Measurements from ENCODE around the gene N4BP2L1. TPM values are rescaled to one million over a fixed set of nuclear protein-coding genes. Genes with fewer than 3 reads are reported as not detected.

Gene N4BP2L1
- 10 to 100 TPM; 18.2 to 32.2 TPM for total RNA-seq
- 10 to 100 TPM; 13.3 to 33.7 TPM for polyA plus RNA-seq
- long read RNA-seq, donor 1, transcript N4BP2L1-204 (5 exons, 2,994 nt): minor isoform, 26 of 80 reads
- long read RNA-seq, donor 1, transcript N4BP2L1-202 (5 exons, 3,046 nt): major isoform, 33 of 80 reads
- long read RNA-seq, donor 1, transcript N4BP2L1-207 (2 exons, 1,423 nt): minor isoform, 6 of 80 reads
- long read RNA-seq, donor 1, partial matches to known transcripts: 0 of 80 reads
- long read RNA-seq, donor 1, other reads (novel, unspliced or antisense): 11 of 80 reads
- long read RNA-seq, donor 2, transcript N4BP2L1-202 (5 exons, 3,046 nt): major isoform, 5 of 23 reads
- long read RNA-seq, donor 2, partial matches to known transcripts: 1 of 23 reads
- long read RNA-seq, donor 2, other reads (novel, unspliced or antisense): 11 of 23 reads

GRCh38 chr13:32427852-32428580, at the start of gene N4BP2L1:
N4BP2L1 (minus strand) TSS chr13:32428130; CDS start chr13:32428082, 48 bp downstream.
- Histone ChIP-seq H3K9me3 (ENCODE audit: control insufficient read depth, low read length) (no peaks in the 10 kb centered on the region), H3K4me3 (ENCODE audit: low read length in 2 of 2) (peak within 1 kb of the TSS; percentile 48 to 98), H3K27ac (ENCODE audit: low read depth in 1 of 2, low read length in 2 of 2) (peak within 1 kb of the TSS; percentile 46 to 58), H3K27me3 (ENCODE audit: control insufficient read depth in 1 of 2, insufficient read depth in 2 of 2, low read length in 1 of 2) (no peaks in the 10 kb centered on the region), H3K4me1 (ENCODE audit: control insufficient read depth in 1 of 2, insufficient read depth in 2 of 2, low read length in 2 of 2) (no peaks in the 10 kb centered on the region), H3K36me3 (ENCODE audit: control insufficient read depth in 1 of 2, insufficient read depth in 2 of 2, low read length in 1 of 2) (no peaks in the 10 kb centered on the region)
- ATAC-seq (ENCODE audit: low FRiP score): peak; percentile 92
- intact Hi-C loops (cut with DNase I): loop anchor here in 1 of 2 donors (5.0 kb wide), 1 partner anchor 106 kb away; no protein-coding TSS in a partner anchor
- peak; percentile 87 to 91 for DNase-seq
- 0 to 1% methylated on average over 38 to 40 of the region's 40 CpGs for WGBS, 2 donors

GRCh38 chr13:32476892-32477291, 49.0 kb upstream of the N4BP2L1 start:
- 80 to 84% methylated on average over 5 of the region's 5 CpGs for WGBS, 2 donors
- no peak overlapping the region for H3K4me3 ChIP-seq (ENCODE audit: low read length in 2 of 2)
- no peaks in the 10 kb centered on the region for H3K27me3 ChIP-seq (ENCODE audit: control insufficient read depth in 1 of 2, insufficient read depth in 2 of 2, low read length in 1 of 2)
- H3K36me3 ChIP-seq (ENCODE audit: control insufficient read depth in 1 of 2, insufficient read depth in 2 of 2, low read length in 1 of 2): peaks cover 2 to 6% of the 10 kb centered on the region in 2 donors
- H3K4me1 ChIP-seq (ENCODE audit: control insufficient read depth in 1 of 2, insufficient read depth in 2 of 2, low read length in 2 of 2): no peaks in the 10 kb centered on the region
- intact Hi-C loops (cut with DNase I): no loop called here
- no peak overlapping the region for H3K27ac ChIP-seq (ENCODE audit: low read depth in 1 of 2, low read length in 2 of 2)
- peaks cover 1% of the 10 kb centered on the region for H3K9me3 ChIP-seq (ENCODE audit: control insufficient read depth, low read length)
- ATAC-seq (ENCODE audit: low FRiP score) (no peak), DNase-seq (no peak)

GRCh38 chr13:32476021-32476731, 48.2 kb upstream of the N4BP2L1 start:
- Histone ChIP-seq H3K4me1 (ENCODE audit: control insufficient read depth in 1 of 2, insufficient read depth in 2 of 2, low read length in 2 of 2) (no peaks in the 10 kb centered on the region), H3K27me3 (ENCODE audit: control insufficient read depth in 1 of 2, insufficient read depth in 2 of 2, low read length in 1 of 2) (no peaks in the 10 kb centered on the region), H3K4me3 (ENCODE audit: low read length in 2 of 2) (no peak overlapping the region), H3K27ac (ENCODE audit: low read depth in 1 of 2, low read length in 2 of 2) (no peak overlapping the region), H3K9me3 (ENCODE audit: control insufficient read depth, low read length) (peaks cover 1% of the 10 kb centered on the region), H3K36me3 (ENCODE audit: control insufficient read depth in 1 of 2, insufficient read depth in 2 of 2, low read length in 1 of 2) (peaks cover 2 to 6% of the 10 kb centered on the region in 2 donors)
- WGBS, 2 donors: 40 to 52% methylated on average over 2 of the region's 2 CpGs
- ATAC-seq (ENCODE audit: low FRiP score) (no peak), DNase-seq (no peak)
- intact Hi-C loops (cut with DNase I): no loop called here

GRCh38 chr13:32474999-32475792, 47.3 kb upstream of the N4BP2L1 start:
- ATAC-seq (ENCODE audit: low FRiP score) (no peak), DNase-seq (no peak)
- WGBS, 2 donors: 80 to 81% methylated on average over 10 of the region's 10 CpGs
- intact Hi-C loops (cut with DNase I): no loop called here
- Histone ChIP-seq H3K9me3 (ENCODE audit: control insufficient read depth, low read length) (peaks cover 1% of the 10 kb centered on the region), H3K36me3 (ENCODE audit: control insufficient read depth in 1 of 2, insufficient read depth in 2 of 2, low read length in 1 of 2) (peaks cover 2 to 6% of the 10 kb centered on the region in 2 donors), H3K27ac (ENCODE audit: low read depth in 1 of 2, low read length in 2 of 2) (no peak overlapping the region), H3K4me1 (ENCODE audit: control insufficient read depth in 1 of 2, insufficient read depth in 2 of 2, low read length in 2 of 2) (no peaks in the 10 kb centered on the region), H3K4me3 (ENCODE audit: low read length in 2 of 2) (no peak overlapping the region), H3K27me3 (ENCODE audit: control insufficient read depth in 1 of 2, insufficient read depth in 2 of 2, low read length in 1 of 2) (no peaks in the 10 kb centered on the region)

- intact Hi-C loops (cut with DNase I): no loop called here
- no peaks in the 10 kb centered on the region for H3K27me3 ChIP-seq (ENCODE audit: control insufficient read depth in 1 of 2, insufficient read depth in 2 of 2, low read length in 1 of 2)
- no peak for DNase-seq
- WGBS, 2 donors: 91 to 95% methylated on average over 1 of the region's 1 CpG
- no peak overlapping the region for H3K27ac ChIP-seq (ENCODE audit: low read depth in 1 of 2, low read length in 2 of 2)
- no peak for ATAC-seq (ENCODE audit: low FRiP score)
- no peaks in the 10 kb centered on the region for H3K4me1 ChIP-seq (ENCODE audit: control insufficient read depth in 1 of 2, insufficient read depth in 2 of 2, low read length in 2 of 2)
- peaks cover 1% of the 10 kb centered on the region for H3K9me3 ChIP-seq (ENCODE audit: control insufficient read depth, low read length)
- peaks cover 3 to 6% of the 10 kb centered on the region in 2 donors for H3K36me3 ChIP-seq (ENCODE audit: control insufficient read depth in 1 of 2, insufficient read depth in 2 of 2, low read length in 1 of 2)
- no peak overlapping the region for H3K4me3 ChIP-seq (ENCODE audit: low read length in 2 of 2)
Observed at GRCh38 chr13:32473650-32474049, 45.7 kb upstream of the N4BP2L1 start.

GRCh38 chr13:32472194-32472621, 44.3 kb upstream of the N4BP2L1 start:
- Histone ChIP-seq H3K27me3 (ENCODE audit: control insufficient read depth in 1 of 2, insufficient read depth in 2 of 2, low read length in 1 of 2) (no peaks in the 10 kb centered on the region), H3K36me3 (ENCODE audit: control insufficient read depth in 1 of 2, insufficient read depth in 2 of 2, low read length in 1 of 2) (peaks cover 3% of the 10 kb centered on the region in 2 donors), H3K4me1 (ENCODE audit: control insufficient read depth in 1 of 2, insufficient read depth in 2 of 2, low read length in 2 of 2) (no peaks in the 10 kb centered on the region), H3K27ac (ENCODE audit: low read depth in 1 of 2, low read length in 2 of 2) (no peak overlapping the region), H3K4me3 (ENCODE audit: low read length in 2 of 2) (no peak overlapping the region), H3K9me3 (ENCODE audit: control insufficient read depth, low read length) (peaks cover 1% of the 10 kb centered on the region)
- WGBS, 2 donors: 48 to 53% methylated on average over 3 of the region's 3 CpGs
- ATAC-seq (ENCODE audit: low FRiP score) (peak; percentile 39), DNase-seq (no peak)
- intact Hi-C loops (cut with DNase I): no loop called here

GRCh38 chr13:32471187-32471922, 43.4 kb upstream of the N4BP2L1 start:
- H3K4me1 ChIP-seq (ENCODE audit: control insufficient read depth in 1 of 2, insufficient read depth in 2 of 2, low read length in 2 of 2): no peaks in the 10 kb centered on the region
- H3K36me3 ChIP-seq (ENCODE audit: control insufficient read depth in 1 of 2, insufficient read depth in 2 of 2, low read length in 1 of 2): peaks cover 0 to 1% of the 10 kb centered on the region in 2 donors
- H3K27me3 ChIP-seq (ENCODE audit: control insufficient read depth in 1 of 2, insufficient read depth in 2 of 2, low read length in 1 of 2): no peaks in the 10 kb centered on the region
- 58 to 60% methylated on average over 12 of the region's 12 CpGs for WGBS, 2 donors
- ATAC-seq (ENCODE audit: low FRiP score): peak; percentile 55
- H3K27ac ChIP-seq (ENCODE audit: low read depth in 1 of 2, low read length in 2 of 2): no peak overlapping the region
- no peaks in the 10 kb centered on the region for H3K9me3 ChIP-seq (ENCODE audit: control insufficient read depth, low read length)
- DNase-seq: no peak
- intact Hi-C loops (cut with DNase I): no loop called here
- no peak overlapping the region for H3K4me3 ChIP-seq (ENCODE audit: low read length in 2 of 2)
